Stimulated activated CD4-positive, alpha-beta T cell treated with anti-CD3 and anti-CD28 coated beads, Interleukin-2, amount 100 ng/mL, for 48 hours (primary cell): ENCODE data around the gene DDX27.
"Not testable (repeated sequence)": the region's sequence is repeated elsewhere in the genome, so short reads cannot be mapped to it uniquely, and the experiment has no call there.

Source experiments
- DNase-seq, 2 donors: peaks; one replicate each; pipeline ENCODE4 v3.0.0-alpha.2; 2020

The DDX27 gene

GRCh38 chr20:49219091-49219923, at the start of gene DDX27:
Gene DDX27 (plus strand): TSS chr20:49219416. CDS start chr20:49219449, 33 bp downstream.
- peak; percentile 93 to 96 for DNase-seq

GRCh38 chr20:49169547-49169946, 49.7 kb upstream of the DDX27 start:
- DNase-seq: no peak

GRCh38 chr20:49170714-49171113, 48.5 kb upstream of the DDX27 start:
- DNase-seq: no peak

GRCh38 chr20:49171909-49172308, 47.3 kb upstream of the DDX27 start:
- no peak for DNase-seq

- DNase-seq: no peak
Observed at GRCh38 chr20:49172413-49172812, 46.8 kb upstream of the DDX27 start.

DNA sequence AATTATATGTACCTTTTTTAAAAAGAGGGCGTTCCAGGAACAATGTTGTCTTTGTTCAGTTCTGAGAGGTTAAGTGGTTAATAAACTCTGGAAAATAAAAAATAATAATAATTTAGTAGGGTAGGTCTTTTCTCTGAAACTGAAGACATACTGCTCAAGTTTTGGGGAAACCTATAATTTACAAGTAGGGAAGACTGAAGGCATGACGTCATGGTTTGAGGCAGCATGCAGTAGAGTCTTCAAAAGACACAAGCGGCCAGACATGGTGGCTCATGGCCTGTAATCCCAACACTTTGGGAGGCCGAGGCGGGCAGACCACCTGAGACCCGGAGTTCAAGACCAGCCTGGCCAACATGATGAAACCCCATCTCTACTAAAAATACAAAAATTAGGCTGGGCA, 45.0 kb upstream of the DDX27 start:
- no peak for DNase-seq

GRCh38 chr20:49179368-49180277, 39.6 kb upstream of the DDX27 start:
- no peak for DNase-seq

- no peak for DNase-seq
Observed at GRCh38 chr20:49181265-49181877, 37.8 kb upstream of the DDX27 start.

DNA sequence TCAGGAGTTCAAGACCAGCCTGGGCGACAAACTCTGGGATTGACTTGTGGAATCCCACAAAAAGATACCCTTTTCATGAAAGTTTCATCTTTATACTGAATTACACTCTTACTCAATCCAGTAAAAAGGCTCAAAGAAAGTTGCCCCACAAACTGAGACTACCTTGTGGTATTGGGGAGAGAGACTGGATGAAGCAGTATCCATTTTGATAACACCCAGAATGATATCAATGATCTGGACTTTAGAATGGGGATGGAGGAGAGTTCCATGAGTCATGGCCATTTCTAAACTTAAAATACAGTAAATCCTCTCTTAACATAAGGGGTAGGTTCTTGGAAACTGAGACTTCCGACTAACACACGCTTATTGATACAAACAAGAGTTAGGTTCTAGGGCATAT, 35.8 kb upstream of the DDX27 start:
- no peak for DNase-seq

- not testable (repeated sequence) for DNase-seq
Observed at GRCh38 chr20:49184084-49184501, 35.1 kb upstream of the DDX27 start.

DNA sequence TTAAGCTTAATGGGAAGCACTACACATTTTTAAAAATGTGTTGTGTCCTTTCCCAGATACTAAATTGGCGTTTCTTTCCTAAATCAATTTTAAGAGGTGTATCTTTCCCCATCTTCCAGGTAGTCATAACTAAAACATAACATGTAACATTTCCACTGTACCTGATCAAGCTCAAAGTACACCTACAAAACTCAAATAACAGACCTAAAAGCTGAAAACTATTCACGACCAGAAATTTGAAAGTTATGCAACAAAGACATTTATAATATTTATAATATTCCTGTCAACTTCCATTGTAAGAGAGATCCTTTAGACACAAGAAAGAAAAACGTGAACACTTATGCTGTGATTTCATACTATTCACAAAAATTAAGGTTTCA, 34.5 kb upstream of the DDX27 start:
- no peak for DNase-seq

- no peak for DNase-seq
Observed at GRCh38 chr20:49185071-49185761, 34.0 kb upstream of the DDX27 start.

GRCh38 chr20:49186535-49187329, 32.5 kb upstream of the DDX27 start:
- DNase-seq: peak; percentile 50 to 52

DNA sequence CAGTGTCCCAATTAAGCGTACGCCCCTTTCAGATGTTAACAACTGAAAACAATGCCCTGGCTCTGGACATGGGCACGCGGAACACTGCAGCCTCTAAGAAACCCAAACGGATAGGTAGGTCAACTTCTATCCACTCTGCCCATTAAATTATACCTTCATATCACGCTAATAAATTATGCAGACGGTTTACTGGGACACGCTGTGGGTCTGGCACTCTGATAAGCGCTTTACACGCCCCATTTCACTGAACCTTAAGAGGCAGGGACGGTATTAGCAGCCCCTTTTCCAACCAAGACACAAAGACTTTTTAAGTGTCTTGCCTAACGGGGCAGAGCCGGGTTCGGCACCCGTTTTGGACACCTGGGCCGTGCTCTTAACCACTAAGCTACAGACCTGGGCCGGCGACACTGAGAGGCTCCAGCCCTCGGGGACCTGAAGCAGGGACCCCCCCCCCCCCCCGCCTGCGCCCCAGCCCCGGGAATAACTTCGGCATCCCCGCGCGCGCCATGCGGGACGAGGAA, 31.8 kb upstream of the DDX27 start:
- peak in 1 of 2 donors; percentile 23 for DNase-seq

GRCh38 chr20:49187851-49188641, 31.2 kb upstream of the DDX27 start, which contains the start of gene STAU1:
Gene STAU1 (minus strand): TSS chr20:49188334. CDS start chr20:49166201, 22,133 bp downstream.
- DNase-seq: peak; percentile 89 to 90

DNA sequence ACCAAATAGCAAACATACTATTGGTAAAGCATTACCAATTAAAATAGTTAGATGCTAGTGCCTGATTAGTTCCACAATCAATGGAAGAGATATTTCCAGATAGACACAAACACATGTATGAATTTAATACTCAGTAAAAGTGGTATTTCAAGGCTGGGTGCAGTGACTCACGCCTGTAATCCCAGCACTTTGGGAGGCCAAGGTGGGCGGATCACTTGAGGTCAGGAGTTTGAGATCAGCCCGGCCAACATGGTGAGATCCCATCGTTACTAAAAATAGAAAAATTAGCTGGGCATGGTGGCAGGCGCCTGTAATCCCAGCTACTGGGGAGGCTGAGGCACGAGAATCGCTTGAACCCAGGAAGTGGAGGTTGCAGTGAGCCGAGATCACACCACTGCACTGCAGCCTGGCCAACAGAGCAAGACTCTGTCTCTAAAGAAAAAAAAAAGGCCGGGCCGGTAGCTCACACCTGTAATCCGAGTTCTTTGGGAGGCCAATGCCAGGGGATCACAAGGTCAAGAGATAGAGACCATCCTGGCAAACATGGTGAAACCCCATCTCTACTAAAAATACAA, 26.2 kb upstream of the DDX27 start:
- DNase-seq: not testable (repeated sequence)

GRCh38 chr20:49199729-49200293, 19.4 kb upstream of the DDX27 start:
- no peak for DNase-seq

DNA sequence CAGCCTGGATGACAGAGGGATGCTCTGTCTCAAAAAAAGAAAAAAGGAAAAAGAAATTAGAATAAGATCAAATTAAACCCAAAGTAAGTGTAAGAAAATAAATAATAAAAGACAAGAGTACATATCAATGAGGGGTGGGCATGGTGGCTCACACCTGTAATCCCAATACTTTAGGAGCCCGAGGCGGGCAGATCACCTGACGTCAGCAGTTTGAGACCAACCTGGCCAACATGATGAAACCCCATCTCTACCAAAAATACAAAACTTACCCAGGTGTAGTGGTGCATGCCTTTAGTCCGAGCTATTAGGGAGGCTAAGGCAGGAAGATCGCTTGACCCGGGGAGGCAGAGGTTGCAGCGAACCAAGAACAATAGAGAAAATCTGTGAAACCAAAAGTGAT, 16.2 kb upstream of the DDX27 start:
- DNase-seq: no peak

DNA sequence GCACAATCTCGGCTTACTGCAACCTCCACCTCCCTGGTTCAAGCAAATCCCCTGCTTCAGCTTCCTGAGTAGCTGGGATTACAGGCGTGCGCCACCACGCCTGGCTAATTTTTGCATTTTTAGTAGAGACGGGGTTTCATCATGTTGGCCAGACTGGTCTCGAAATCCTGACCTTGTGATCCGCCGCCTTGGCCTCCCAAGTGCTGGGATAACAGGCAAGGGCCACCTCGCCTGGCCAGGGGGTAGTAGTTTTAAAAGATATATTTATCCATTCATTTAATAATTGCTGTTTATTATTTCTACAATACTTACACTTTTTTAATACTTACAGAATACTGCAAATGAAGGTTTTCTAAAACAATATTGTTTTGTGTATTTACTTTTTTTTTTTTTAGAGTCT, 15.5 kb upstream of the DDX27 start:
- no peak for DNase-seq

DNA sequence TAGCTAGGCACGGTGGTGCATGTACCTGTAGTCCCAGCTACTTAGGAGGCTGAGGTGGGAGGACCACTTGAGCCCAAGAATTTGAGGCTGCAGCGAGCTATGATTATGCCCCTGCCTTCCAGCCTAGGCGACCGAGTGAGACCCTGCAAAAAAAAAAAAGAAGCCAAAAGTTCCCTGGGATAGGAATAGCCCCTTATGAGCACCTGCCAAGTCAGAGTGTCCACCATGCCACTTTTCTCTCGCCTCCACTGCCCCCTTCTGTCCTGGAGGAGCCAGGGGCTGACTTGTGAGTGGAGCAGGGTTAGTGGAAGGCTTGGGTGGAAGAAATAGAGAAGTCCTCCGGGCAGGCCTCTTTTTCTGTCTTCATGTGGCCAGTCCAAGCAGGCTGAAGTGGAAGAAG, 12.1 kb upstream of the DDX27 start:
- DNase-seq: no peak
